GM21717 (cell line): ENCODE data around the gene ALKBH3.

ENCODE experiments used
- ATAC-seq: cut with Tn5 transposase; IDR thresholded peaks from one replicate; pipeline ENCODE4 v1.9.1; 2021; ENCODE audit warnings: mild to moderate bottlenecking, moderate library complexity; ENCODE audit not compliant: unreplicated experiment

The ALKBH3 gene

GRCh38 chr11:43921561-43922294 is 41.1 kb downstream of the ALKBH3 start:
- ATAC-seq, result no peak

GRCh38 chr11:43922295-43922648 is 41.6 kb downstream of the ALKBH3 start:
- no peak for ATAC-seq

- no peak for ATAC-seq
Observed at GRCh38 chr11:43922744-43923405, 42.2 kb downstream of the ALKBH3 start.

GRCh38 chr11:43923406-43924111 is 42.9 kb downstream of the ALKBH3 start:
- no peak for ATAC-seq

GRCh38 chr11:43924112-43924855 is 43.7 kb downstream of the ALKBH3 start:
- no peak for ATAC-seq

GRCh38 chr11:43925063-43925931 is 44.7 kb downstream of the ALKBH3 start:
- ATAC-seq, result no peak

GRCh38 chr11:43925932-43926505 is 45.4 kb downstream of the ALKBH3 start:
- no peak for ATAC-seq

- ATAC-seq, result no peak
Observed at GRCh38 chr11:43927070-43927469, 46.4 kb downstream of the ALKBH3 start.

GRCh38 chr11:43927925-43928707 is 47.5 kb downstream of the ALKBH3 start:
- ATAC-seq, result no peak

- ATAC-seq, result no peak
Observed at GRCh38 chr11:43928721-43929120, 48.1 kb downstream of the ALKBH3 start.

GRCh38 chr11:43930868-43931716 is 50.5 kb downstream of the ALKBH3 start:
- ATAC-seq, result no peak

- no peak for ATAC-seq
Observed at GRCh38 chr11:43931717-43932039, 51.0 kb downstream of the ALKBH3 start.

- ATAC-seq, result no peak
Observed at GRCh38 chr11:43933226-43933607, 52.6 kb downstream of the ALKBH3 start.

GRCh38 chr11:43933608-43934551 is 53.2 kb downstream of the ALKBH3 start:
- ATAC-seq, result no peak

- no peak for ATAC-seq
Observed at GRCh38 chr11:43934601-43935423, 54.2 kb downstream of the ALKBH3 start.

- no peak for ATAC-seq
Observed at GRCh38 chr11:43935424-43935979, 54.9 kb downstream of the ALKBH3 start.
